Endothelial cell of umbilical vein (primary cell): ENCODE data around the gene MRGPRE. TPM values are rescaled to one million over a fixed set of nuclear protein-coding genes. Genes with fewer than 3 reads are reported as not detected.

Experiments used
- BruUV-seq: library from RNA; stranded (reverse); fragments of 400-500 nt; replicated peaks from 2 replicates; lab custom pipeline; 2021; lab: Mats Ljungman, UMichigan
- CTCF ChIA-PET: fragments of 300-600, 350-600 bp; sonication (Branson Sonifier 250); formaldehyde crosslinking; loops from one replicate; lab custom pipeline; 2021; ENCODE audit warnings: antibody characterized with exemption, inconsistent platforms; lab: Charles Lee
- POLR2A ChIA-PET: fragments of 300-600, 350-600 bp; sonication (Branson Sonifier 250); formaldehyde crosslinking; loops from one replicate; lab custom pipeline; 2021; ENCODE audit warnings: antibody characterized with exemption, inconsistent platforms; lab: Charles Lee
- DNase-seq: peaks from one replicate; pipeline ENCODE4 v3.0.0-alpha.2; 2011; ENCODE audit warnings: low read depth, low spot score
- FAIRE-seq: peaks from 2 replicates; lab custom pipeline; 2011; peaks lifted over from hg19 to GRCh38; lab: Jason Lieb, UNC
- H2AFZ ChIP-seq: 2 replicates; pipeline ENCODE4 v1.6.0; 2012; ENCODE audit warnings: low read depth, low read length, control low read depth, inconsistent platforms
- H3K27ac ChIP-seq: 2 replicates; pipeline ENCODE4 v1.5.1; 2011; ENCODE audit warnings: low read depth, mild to moderate bottlenecking, control low read depth, low read length, moderate library complexity; ENCODE audit not compliant: insufficient read depth
- H3K27me3 ChIP-seq, 2 experiments: 2 replicates each; pipeline versions ENCODE4 v1.6.0 to v1.6.1; 2011; ENCODE audit warnings: low read length in 2 of 2, mixed read lengths in 1 of 2; ENCODE audit not compliant: control insufficient read depth in 2 of 2, insufficient read depth in 2 of 2
- H3K36me3 ChIP-seq, 2 experiments: 2 replicates in 1 of 2; 3 replicates in 1 of 2; pipeline ENCODE4 v1.5.1; 2011; ENCODE audit warnings: low read length in 2 of 2, mild to moderate bottlenecking in 1 of 2, moderate library complexity in 1 of 2; ENCODE audit not compliant: control insufficient read depth in 2 of 2, insufficient read depth in 2 of 2; ENCODE audit errors: extremely low read depth in 1 of 2
- H3K4me1 ChIP-seq: 3 replicates; pipeline ENCODE4 v1.5.1; 2011; ENCODE audit warnings: mild to moderate bottlenecking, low read length; ENCODE audit not compliant: control insufficient read depth, insufficient read depth; ENCODE audit errors: extremely low read depth
- H3K4me2 ChIP-seq: 2 replicates; pipeline ENCODE4 v1.6.1; 2011; ENCODE audit warnings: low read length, control low read depth, mixed read lengths; ENCODE audit not compliant: insufficient read depth
- H3K4me3 ChIP-seq, 3 experiments: fragments of 200-600 bp in 1 of 3; sonication (generic), shearing (Covaris generic) in 1 of 3; replicated peaks in 1 of 3; 2 replicates each; pipeline ENCODE4 v1.5.1; 2011 to 2016; ENCODE audit warnings: control low read depth in 3 of 3, low read length in 3 of 3, mild to moderate bottlenecking in 2 of 3, inconsistent platforms in 1 of 3, low read depth in 1 of 3, moderate library complexity in 1 of 3; ENCODE audit not compliant: insufficient read depth in 1 of 3
- H3K79me2 ChIP-seq: 2 replicates; pipeline ENCODE4 v1.6.0; 2012; ENCODE audit warnings: low read length, inconsistent platforms; ENCODE audit not compliant: control insufficient read depth, insufficient read depth
- H3K9ac ChIP-seq: replicated peaks from 2 replicates; pipeline ENCODE3; 2011; ENCODE audit warnings: low read length, control low read depth; ENCODE audit not compliant: insufficient read depth; ENCODE audit errors: extremely low read depth
- H3K9me1 ChIP-seq: replicated peaks from 3 replicates; pipeline ENCODE4 v1.6.0; 2011; ENCODE audit warnings: mild to moderate bottlenecking, low read length; ENCODE audit not compliant: control insufficient read depth, insufficient read depth; ENCODE audit errors: extremely low read depth
- H3K9me3 ChIP-seq: replicated peaks from 2 replicates; pipeline ENCODE4 v1.5.1; 2012; ENCODE audit warnings: low read length, inconsistent platforms; ENCODE audit not compliant: control insufficient read depth, insufficient read depth
- H4K20me1 ChIP-seq: replicated peaks from 2 replicates; pipeline ENCODE3; 2011; ENCODE audit warnings: mild to moderate bottlenecking, low read length; ENCODE audit not compliant: control insufficient read depth, insufficient read depth; ENCODE audit errors: extremely low read depth
- EZH2 ChIP-seq: IDR thresholded peaks from 2 replicates; pipeline ENCODE4 v1.6.1; 2012; ENCODE audit warnings: borderline replicate concordance, low read depth, mild to moderate bottlenecking, moderate library complexity, low read length, inconsistent platforms; ENCODE audit not compliant: severe bottlenecking
- FOS ChIP-seq: IDR thresholded peaks from 2 replicates; pipeline ENCODE4 v1.6.1; 2011; ENCODE audit warnings: mild to moderate bottlenecking, low read length, moderate library complexity, borderline replicate concordance; ENCODE audit not compliant: insufficient read depth
- GATA2 ChIP-seq: IDR thresholded peaks from 2 replicates; pipeline ENCODE4 v1.7.0; 2011; ENCODE audit warnings: low read depth, mild to moderate bottlenecking, moderate library complexity, mixed read lengths, low read length; ENCODE audit not compliant: insufficient read length, insufficient read depth
- JUN ChIP-seq: IDR thresholded peaks from 2 replicates; pipeline ENCODE4 v1.6.1; 2011; ENCODE audit warnings: borderline replicate concordance, low read depth; ENCODE audit not compliant: insufficient read length, insufficient read depth
- MYC ChIP-seq: IDR thresholded peaks from one replicate; pipeline ENCODE4 v1.6.1; 2011; ENCODE audit warnings: mild to moderate bottlenecking, low read depth, low read length
- POLR2A ChIP-seq: IDR thresholded peaks from 2 replicates; pipeline ENCODE4 v1.6.1; 2012; ENCODE audit warnings: low read depth, mild to moderate bottlenecking, control low read depth, low read length
- POLR2AphosphoS5 ChIP-seq: IDR thresholded peaks from 2 replicates; pipeline ENCODE4 v1.6.1; 2012; ENCODE audit warnings: low read depth, mild to moderate bottlenecking, control low read depth, low read length, moderate library complexity; ENCODE audit not compliant: insufficient read depth
- dilution Hi-C: fragments of 300-500 bp; cut with MboI; formaldehyde crosslinking; loops from one replicate; pipeline ENCODE4 v1.15.0; 2019; ENCODE audit warnings: low sequenced_read_pairs; ENCODE audit not compliant: extremely low pct_ligation_motif_present
- intact Hi-C: fragments of 100-400 bp; cut with micrococcal nuclease; formaldehyde crosslinking; loops from one replicate; pipeline ENCODE4 v1.10.0; 2022
- polyA plus RNA-seq, 4 experiments: library from polyadenylated mRNA; depleted of rRNA in 3 of 4; stranded (reverse) in 3 of 4; unstranded in 1 of 4; fragments of >200 nt; gene quantifications; 2 replicates each; pipeline versions ENCODE4 v1.2.1 to v1.2.3, GENCODE V29; 2011 to 2012; ENCODE audit warnings: missing spikeins in 1 of 4
- total RNA-seq: library from RNA; stranded (reverse); gene quantifications from 2 replicates; pipeline ENCODE4 v1.2.3, GENCODE V29; 2021
- TF ChIP-seq, protein P1 (sequence below), 2 donors: IDR thresholded peaks; 1 replicate in 1 of 2; 2 replicates in 1 of 2; pipeline ENCODE4 v1.5.1; 2011; ENCODE audit warnings: low read length in 2 of 2, mild to moderate bottlenecking in 2 of 2, moderate library complexity in 2 of 2, control low read depth in 1 of 2, inconsistent platforms in 1 of 2, low read depth in 1 of 2; ENCODE audit not compliant: insufficient read depth in 1 of 2; ENCODE audit errors: extremely low read depth in 1 of 2
- TF ChIP-seq, protein P2 (sequence below): IDR thresholded peaks from 2 replicates; pipeline ENCODE4 v1.6.1; 2011; ENCODE audit not compliant: insufficient read depth, insufficient read length

MRGPRE gene
- total and polyA plus RNA-seq, 2 donors (not counting 3 experiments of a cell fraction or from before 2014, with no cell fraction given): not detected

GRCh38 chr11:3193373-3194015, 38.7 kb downstream of the MRGPRE start:
- no peaks in the 10 kb centered on the region for H3K4me1 ChIP-seq
- no peak overlapping the region for H3K4me3 ChIP-seq
- H3K9ac ChIP-seq: no peak overlapping the region
- FAIRE-seq (no peak), DNase-seq (no peak)
- CTCF ChIA-PET: interaction anchor here (1.0 to 1.9 kb wide), 2 partner anchors 156 to 215 kb away, joined by 3 to 7 read pairs; no protein-coding TSS in a partner anchor
- H3K27ac ChIP-seq: no peak overlapping the region
- intact Hi-C loops: no loop called here
- TF ChIP-seq EZH2: no peak
- no peak for TF ChIP-seq POLR2AphosphoS5
- TF ChIP-seq, protein P1, sequence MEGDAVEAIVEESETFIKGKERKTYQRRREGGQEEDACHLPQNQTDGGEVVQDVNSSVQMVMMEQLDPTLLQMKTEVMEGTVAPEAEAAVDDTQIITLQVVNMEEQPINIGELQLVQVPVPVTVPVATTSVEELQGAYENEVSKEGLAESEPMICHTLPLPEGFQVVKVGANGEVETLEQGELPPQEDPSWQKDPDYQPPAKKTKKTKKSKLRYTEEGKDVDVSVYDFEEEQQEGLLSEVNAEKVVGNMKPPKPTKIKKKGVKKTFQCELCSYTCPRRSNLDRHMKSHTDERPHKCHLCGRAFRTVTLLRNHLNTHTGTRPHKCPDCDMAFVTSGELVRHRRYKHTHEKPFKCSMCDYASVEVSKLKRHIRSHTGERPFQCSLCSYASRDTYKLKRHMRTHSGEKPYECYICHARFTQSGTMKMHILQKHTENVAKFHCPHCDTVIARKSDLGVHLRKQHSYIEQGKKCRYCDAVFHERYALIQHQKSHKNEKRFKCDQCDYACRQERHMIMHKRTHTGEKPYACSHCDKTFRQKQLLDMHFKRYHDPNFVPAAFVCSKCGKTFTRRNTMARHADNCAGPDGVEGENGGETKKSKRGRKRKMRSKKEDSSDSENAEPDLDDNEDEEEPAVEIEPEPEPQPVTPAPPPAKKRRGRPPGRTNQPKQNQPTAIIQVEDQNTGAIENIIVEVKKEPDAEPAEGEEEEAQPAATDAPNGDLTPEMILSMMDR (IDR thresholded peaks at IDR 0.05; ENCODE audit: extremely low read depth in 1 of 2, insufficient read depth in 1 of 2, low read depth in 1 of 2, low read length in 2 of 2): no peak
- TF ChIP-seq MYC: no peak
- TF ChIP-seq, protein P2, sequence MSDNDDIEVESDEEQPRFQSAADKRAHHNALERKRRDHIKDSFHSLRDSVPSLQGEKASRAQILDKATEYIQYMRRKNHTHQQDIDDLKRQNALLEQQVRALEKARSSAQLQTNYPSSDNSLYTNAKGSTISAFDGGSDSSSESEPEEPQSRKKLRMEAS: no peak
- TF ChIP-seq FOS: no peak
- TF ChIP-seq GATA2: no peak
- no peak for TF ChIP-seq POLR2A
- TF ChIP-seq JUN: no peak
- no peaks in the 10 kb centered on the region for H3K36me3 ChIP-seq
- no peaks in the 10 kb centered on the region for H4K20me1 ChIP-seq
- no peaks in the 10 kb centered on the region for H3K27me3 ChIP-seq
- POLR2A ChIA-PET: no interaction called here
- BruUV-seq: no TSS peak
- no peaks in the 10 kb centered on the region for H3K9me3 ChIP-seq
- dilution Hi-C loops: no loop called here
- H2AFZ ChIP-seq: no peak overlapping the region
- no peaks in the 10 kb centered on the region for H3K79me2 ChIP-seq
- no peaks in the 10 kb centered on the region for H3K9me1 ChIP-seq
- H3K4me2 ChIP-seq: no peak overlapping the region
